ENCODE measurements around the gene RPGR.

Gene RPGR

DNA sequence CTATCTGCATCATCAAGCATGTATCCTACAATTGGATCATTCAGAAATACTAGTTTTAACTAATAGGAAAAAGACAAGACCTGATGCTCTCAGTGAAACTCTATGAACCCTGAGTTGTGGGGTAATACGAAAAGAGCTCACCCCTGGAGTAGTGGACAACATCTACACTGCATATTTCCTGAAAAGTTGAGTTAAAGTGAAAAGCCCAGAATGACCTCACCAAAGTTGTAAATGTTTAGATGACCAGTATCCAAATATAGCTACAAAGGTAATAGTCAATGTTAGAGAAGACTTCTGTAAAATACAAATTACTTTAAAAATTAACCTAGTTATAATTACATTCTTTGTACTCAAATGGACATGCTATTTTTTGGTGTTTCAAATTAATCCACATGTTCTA lies 53.9 kb downstream of the RPGR start:
- H3K4me1 Mint-ChIP-seq: no peaks in the 10 kb centered on the region
- no peaks in the 10 kb centered on the region for H3K27me3 Mint-ChIP-seq
- no peak for ATAC-seq (replicated peaks; ENCODE audit: extremely low read depth, poor library complexity, severe bottlenecking)
- H3K9me3 Mint-ChIP-seq: no peaks in the 10 kb centered on the region
- H3K27ac Mint-ChIP-seq (ENCODE audit: low read depth): no peak overlapping the region
- H3K36me3 Mint-ChIP-seq (ENCODE audit: insufficient read depth): peaks cover 9% of the 10 kb centered on the region
- DNase-seq (ENCODE audit: low spot score in 2 of 2): no peak
- no peak overlapping the region for H3K4me3 Mint-ChIP-seq

DNA sequence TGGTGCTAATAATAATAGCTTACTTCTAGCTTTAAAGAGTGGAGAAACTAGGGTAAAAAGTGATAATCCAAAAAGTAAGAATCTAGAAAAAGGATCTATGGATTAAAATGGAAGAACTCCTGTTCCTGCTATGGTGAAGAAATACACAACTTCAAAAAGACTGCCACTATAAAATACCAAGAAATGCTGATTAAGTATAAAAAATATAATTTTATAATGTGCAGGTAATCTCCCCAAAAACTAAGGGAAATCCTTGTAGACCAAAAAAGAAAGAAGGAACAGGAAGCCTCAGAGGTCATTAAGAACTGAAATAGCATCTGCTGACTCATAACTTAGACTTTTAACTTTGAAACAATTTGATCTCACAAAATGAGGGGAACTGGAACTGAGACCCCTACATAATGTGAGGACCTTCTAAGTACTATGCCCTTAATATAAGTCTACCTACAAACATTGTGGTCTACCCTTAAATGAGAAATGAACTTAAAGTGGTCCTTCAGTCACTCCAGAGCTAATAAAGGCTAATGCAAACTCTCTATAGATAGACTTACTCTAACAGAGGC lies 56.1 kb downstream of the RPGR start:
- no peak overlapping the region for H3K4me3 Mint-ChIP-seq
- ATAC-seq (replicated peaks; ENCODE audit: extremely low read depth, poor library complexity, severe bottlenecking) (no peak), DNase-seq (ENCODE audit: low spot score in 2 of 2) (no peak)
- H3K36me3 Mint-ChIP-seq (ENCODE audit: insufficient read depth): peaks cover 12% of the 10 kb centered on the region
- no peak overlapping the region for H3K27ac Mint-ChIP-seq (ENCODE audit: low read depth)
- H3K27me3 Mint-ChIP-seq: no peaks in the 10 kb centered on the region
- no peaks in the 10 kb centered on the region for H3K9me3 Mint-ChIP-seq
- H3K4me1 Mint-ChIP-seq: no peaks in the 10 kb centered on the region

- Mint-ChIP-seq H3K36me3 (ENCODE audit: insufficient read depth) (peaks cover 12% of the 10 kb centered on the region), H3K4me3 (no peak overlapping the region), H3K4me1 (no peaks in the 10 kb centered on the region), H3K27ac (ENCODE audit: low read depth) (no peak overlapping the region), H3K27me3 (no peaks in the 10 kb centered on the region), H3K9me3 (no peaks in the 10 kb centered on the region)
- DNase-seq (ENCODE audit: low spot score in 2 of 2) (no peak), ATAC-seq (replicated peaks; ENCODE audit: extremely low read depth, poor library complexity, severe bottlenecking) (no peak)
These were observed 59.3 kb downstream of the RPGR start for GRCh38 chrX:38268011-38268410.

GRCh38 chrX:38262715-38263620 lies 64.3 kb downstream of the RPGR start:
- Mint-ChIP-seq H3K27me3 (no peaks in the 10 kb centered on the region), H3K36me3 (ENCODE audit: insufficient read depth) (peaks cover 2% of the 10 kb centered on the region), H3K27ac (ENCODE audit: low read depth) (no peak overlapping the region), H3K4me1 (no peaks in the 10 kb centered on the region), H3K9me3 (no peaks in the 10 kb centered on the region), H3K4me3 (no peak overlapping the region)
- DNase-seq (ENCODE audit: low spot score in 2 of 2): no peak
- ATAC-seq (replicated peaks; ENCODE audit: extremely low read depth, poor library complexity, severe bottlenecking): no peak

DNA sequence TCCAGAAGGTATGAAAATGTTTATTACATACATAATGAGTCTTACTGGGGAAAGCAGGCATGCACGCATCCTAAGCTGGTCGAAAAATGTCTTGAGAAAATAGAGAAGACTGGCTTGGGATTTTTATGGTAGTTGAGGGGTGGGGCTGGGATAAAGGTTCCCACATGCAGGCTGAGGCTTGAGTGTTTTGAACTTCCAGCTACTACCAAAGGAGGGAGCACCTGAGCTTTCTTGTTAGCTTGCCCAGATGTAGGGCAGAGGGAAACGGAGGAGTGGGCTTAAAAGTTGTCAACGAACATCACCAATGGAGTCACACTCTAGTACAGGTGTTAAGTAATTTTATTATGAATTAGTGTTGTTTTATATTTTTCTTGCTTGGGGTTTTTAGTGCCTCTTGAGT lies 67.1 kb downstream of the RPGR start:
- no peak for DNase-seq (ENCODE audit: low spot score in 2 of 2)
- Mint-ChIP-seq H3K27ac (ENCODE audit: low read depth) (no peak overlapping the region), H3K4me1 (no peaks in the 10 kb centered on the region), H3K4me3 (no peak overlapping the region), H3K36me3 (ENCODE audit: insufficient read depth) (no peaks in the 10 kb centered on the region), H3K27me3 (peaks cover 7% of the 10 kb centered on the region), H3K9me3 (no peaks in the 10 kb centered on the region)
- no peak for ATAC-seq (replicated peaks; ENCODE audit: extremely low read depth, poor library complexity, severe bottlenecking)

- no peak overlapping the region for H3K27ac Mint-ChIP-seq (ENCODE audit: low read depth)
- peaks cover 2% of the 10 kb centered on the region for H3K36me3 Mint-ChIP-seq (ENCODE audit: insufficient read depth)
- H3K4me1 Mint-ChIP-seq: no peaks in the 10 kb centered on the region
- no peaks in the 10 kb centered on the region for H3K9me3 Mint-ChIP-seq
- DNase-seq (ENCODE audit: low spot score in 2 of 2): no peak
- no peak overlapping the region for H3K4me3 Mint-ChIP-seq
- ATAC-seq (replicated peaks; ENCODE audit: extremely low read depth, poor library complexity, severe bottlenecking): no peak
- peaks cover 7% of the 10 kb centered on the region for H3K27me3 Mint-ChIP-seq
These were observed 71.3 kb downstream of the RPGR start for GRCh38 chrX:38256019-38256418.

- no peak for DNase-seq (ENCODE audit: low spot score in 2 of 2)
- Mint-ChIP-seq H3K36me3 (ENCODE audit: insufficient read depth) (peaks cover 2% of the 10 kb centered on the region), H3K4me1 (no peaks in the 10 kb centered on the region), H3K27me3 (no peaks in the 10 kb centered on the region), H3K9me3 (no peaks in the 10 kb centered on the region), H3K27ac (ENCODE audit: low read depth) (no peak overlapping the region), H3K4me3 (no peak overlapping the region)
- no peak for ATAC-seq (replicated peaks; ENCODE audit: extremely low read depth, poor library complexity, severe bottlenecking)
These were observed 77.3 kb downstream of the RPGR start for GRCh38 chrX:38249965-38250364.

DNA sequence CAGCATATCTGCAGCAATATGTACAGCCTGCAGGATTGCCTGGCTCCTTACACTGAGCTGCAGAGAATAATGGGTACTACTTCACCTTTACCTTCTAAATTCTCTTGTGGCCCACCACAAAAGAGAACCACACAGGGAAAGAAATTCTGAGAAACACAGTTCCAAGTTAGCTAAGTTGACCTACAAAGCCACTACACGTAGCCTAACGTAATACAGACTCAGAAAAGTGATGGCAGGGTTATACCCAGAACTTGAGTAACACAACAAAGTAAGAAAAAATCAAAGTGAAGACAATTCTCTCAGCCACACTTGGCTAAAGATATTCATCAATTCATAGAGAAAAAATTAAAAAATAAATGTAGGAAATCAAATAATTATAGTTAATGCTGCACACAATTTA lies 80.3 kb downstream of the RPGR start:
- H3K4me3 Mint-ChIP-seq: no peak overlapping the region
- H3K27me3 Mint-ChIP-seq: peaks cover 6% of the 10 kb centered on the region
- ATAC-seq (replicated peaks; ENCODE audit: extremely low read depth, poor library complexity, severe bottlenecking) (no peak), DNase-seq (ENCODE audit: low spot score in 2 of 2) (no peak)
- H3K27ac Mint-ChIP-seq (ENCODE audit: low read depth): no peak overlapping the region
- no peaks in the 10 kb centered on the region for H3K36me3 Mint-ChIP-seq (ENCODE audit: insufficient read depth)
- no peaks in the 10 kb centered on the region for H3K4me1 Mint-ChIP-seq
- no peaks in the 10 kb centered on the region for H3K9me3 Mint-ChIP-seq

- ATAC-seq (replicated peaks; ENCODE audit: extremely low read depth, poor library complexity, severe bottlenecking) (no peak), DNase-seq (ENCODE audit: low spot score in 2 of 2) (no peak)
- Mint-ChIP-seq H3K36me3 (ENCODE audit: insufficient read depth) (no peaks in the 10 kb centered on the region), H3K27ac (ENCODE audit: low read depth) (no peak overlapping the region), H3K4me3 (no peak overlapping the region), H3K4me1 (no peaks in the 10 kb centered on the region), H3K9me3 (no peaks in the 10 kb centered on the region), H3K27me3 (peaks cover 36% of the 10 kb centered on the region)
These were observed 86.8 kb downstream of the RPGR start for GRCh38 chrX:38240541-38240940.

DNA sequence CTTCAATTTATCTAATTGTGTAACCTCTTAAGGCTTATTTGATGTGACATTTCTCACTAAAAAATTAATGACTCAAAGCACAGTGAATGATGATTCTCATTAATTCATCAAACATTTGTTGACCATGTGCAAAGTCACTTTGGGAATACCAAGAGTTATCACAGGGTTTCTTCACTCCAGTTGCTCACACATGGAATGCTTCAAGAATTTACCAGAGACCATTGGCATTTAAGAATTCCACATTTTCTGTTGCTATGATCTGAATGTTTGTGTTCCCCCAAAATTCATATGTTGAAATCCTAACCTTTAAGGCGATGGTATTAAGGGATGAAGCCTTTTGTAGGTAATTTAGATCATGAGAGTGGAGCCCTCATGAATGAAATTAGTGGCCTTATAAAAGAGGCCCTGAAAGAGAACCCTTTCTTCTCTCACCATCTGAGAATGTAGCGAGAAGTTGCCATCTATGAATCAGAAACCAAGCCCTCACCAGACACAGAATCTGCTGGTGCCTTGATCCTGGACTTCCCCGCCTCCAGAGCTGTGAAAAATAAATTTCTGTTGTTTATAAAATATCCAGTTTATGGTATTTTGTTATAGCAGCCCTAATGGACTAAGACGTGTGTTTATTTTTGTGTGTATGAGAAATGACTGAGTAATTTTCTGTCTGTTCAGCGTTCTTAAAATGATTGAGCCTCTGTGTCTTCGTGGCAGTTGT lies 90.3 kb downstream of the RPGR start:
- DNase-seq (ENCODE audit: low spot score in 2 of 2) (no peak), ATAC-seq (replicated peaks; ENCODE audit: extremely low read depth, poor library complexity, severe bottlenecking) (no peak)
- no peaks in the 10 kb centered on the region for H3K4me1 Mint-ChIP-seq
- no peaks in the 10 kb centered on the region for H3K36me3 Mint-ChIP-seq (ENCODE audit: insufficient read depth)
- no peak overlapping the region for H3K4me3 Mint-ChIP-seq
- H3K27ac Mint-ChIP-seq (ENCODE audit: low read depth): no peak overlapping the region
- H3K27me3 Mint-ChIP-seq: peaks cover 40% of the 10 kb centered on the region
- H3K9me3 Mint-ChIP-seq: no peaks in the 10 kb centered on the region

DNA sequence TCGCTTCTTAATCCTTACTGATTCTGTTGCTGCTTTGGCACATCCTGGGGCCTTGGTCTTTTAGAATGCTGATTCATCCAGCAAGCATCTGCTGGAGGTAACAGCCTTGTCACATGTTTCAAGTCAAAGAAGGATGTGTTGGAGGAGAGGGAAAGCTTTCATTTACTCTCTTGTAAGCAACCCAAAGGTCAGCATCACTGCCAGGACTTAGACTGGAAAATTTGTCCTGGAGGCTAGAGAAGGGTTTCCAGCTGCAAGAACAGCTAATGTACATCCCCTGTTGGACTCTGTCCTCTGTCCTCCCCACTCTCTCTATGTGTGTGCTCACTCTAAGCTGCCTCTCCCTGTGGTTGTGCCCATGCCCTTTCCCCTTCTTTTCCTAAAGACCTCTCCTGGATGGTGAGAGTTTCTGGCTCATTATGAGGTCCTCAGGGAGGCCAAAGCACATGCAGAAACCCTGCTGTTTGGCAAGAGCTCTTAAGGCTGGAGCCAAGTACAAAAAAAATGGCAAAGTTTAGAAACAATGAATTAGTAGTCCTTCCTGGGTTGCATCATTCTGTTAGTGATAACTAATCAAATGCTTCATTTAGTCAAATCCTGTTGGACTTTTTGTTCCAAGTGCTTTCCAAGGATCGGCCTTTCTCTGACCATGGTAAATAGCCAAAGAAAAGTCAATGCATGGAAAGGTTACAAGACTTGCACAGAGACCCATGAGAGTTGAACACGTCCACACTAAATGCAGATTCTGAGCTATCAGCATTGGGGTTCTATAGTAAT lies 93.2 kb downstream of the RPGR start:
- H3K9me3 Mint-ChIP-seq: no peaks in the 10 kb centered on the region
- no peak for DNase-seq (ENCODE audit: low spot score in 2 of 2)
- no peak overlapping the region for H3K4me3 Mint-ChIP-seq
- H3K27ac Mint-ChIP-seq (ENCODE audit: low read depth): no peak overlapping the region
- no peaks in the 10 kb centered on the region for H3K4me1 Mint-ChIP-seq
- no peak for ATAC-seq (replicated peaks; ENCODE audit: extremely low read depth, poor library complexity, severe bottlenecking)
- peaks cover 29% of the 10 kb centered on the region for H3K27me3 Mint-ChIP-seq
- H3K36me3 Mint-ChIP-seq (ENCODE audit: insufficient read depth): no peaks in the 10 kb centered on the region

- Mint-ChIP-seq H3K27ac (ENCODE audit: low read depth) (no peak overlapping the region), H3K4me3 (no peak overlapping the region), H3K9me3 (no peaks in the 10 kb centered on the region), H3K4me1 (no peaks in the 10 kb centered on the region), H3K27me3 (peaks cover 11% of the 10 kb centered on the region), H3K36me3 (ENCODE audit: insufficient read depth) (no peaks in the 10 kb centered on the region)
- DNase-seq (ENCODE audit: low spot score in 2 of 2): no peak
- no peak for ATAC-seq (replicated peaks; ENCODE audit: extremely low read depth, poor library complexity, severe bottlenecking)
These were observed 95.1 kb downstream of the RPGR start for GRCh38 chrX:38232079-38232686.

Data from central memory CD8-positive, alpha-beta T cell (primary cell).